GM19467 (cell line): ENCODE data around the gene MBNL3.
A peak's percentile ranks its signal among the peaks of the same experiment; 100 is the strongest.
"Not testable (repeated sequence)": the region's sequence is repeated elsewhere in the genome, so short reads cannot be mapped to it uniquely, and the experiment has no call there.

Experiments
- ATAC-seq: cut with Tn5 transposase; IDR thresholded peaks from one replicate; pipeline ENCODE4 v1.9.1; 2021; ENCODE audit warnings: mild to moderate bottlenecking, moderate library complexity; ENCODE audit not compliant: unreplicated experiment

MBNL3 gene

GRCh38 chrX:132480581-132481203 lies 8.1 kb downstream of the MBNL3 start:
- ATAC-seq: peak; percentile 87

DNA sequence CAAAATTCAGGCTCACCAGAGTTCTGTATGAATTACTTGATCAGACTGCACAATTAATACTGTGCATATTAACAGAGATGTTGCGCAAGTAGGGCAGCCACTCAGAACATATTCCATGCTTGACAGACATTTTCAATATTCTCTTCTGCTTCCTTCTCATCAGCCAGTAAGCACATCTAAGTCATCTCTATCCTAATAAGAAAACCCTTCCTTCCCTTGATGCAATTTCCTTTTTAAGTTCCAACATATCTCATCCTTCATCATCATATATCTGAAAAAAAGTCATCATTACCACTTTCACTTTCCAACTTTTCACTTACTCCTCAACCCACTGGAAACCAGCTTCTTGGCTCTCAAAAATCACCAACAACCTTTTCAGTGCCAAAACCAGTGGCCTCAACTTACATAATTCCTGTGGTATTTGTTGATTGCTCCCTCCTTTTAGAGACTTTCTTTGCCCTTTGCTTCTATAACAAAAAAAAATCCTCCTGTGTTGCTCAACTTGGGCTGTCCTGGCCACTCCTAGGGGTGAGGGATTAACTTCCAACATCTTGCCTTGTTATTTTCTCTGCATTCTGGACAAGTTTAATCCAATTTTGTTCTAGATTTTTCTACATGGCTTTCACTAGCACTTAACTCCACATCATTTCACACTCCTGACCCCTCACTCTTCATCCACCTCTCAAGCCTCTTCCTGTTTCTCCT lies 14.1 kb downstream of the MBNL3 start:
- no peak for ATAC-seq

- ATAC-seq: no peak
These were observed 16.4 kb downstream of the MBNL3 start for GRCh38 chrX:132472397-132472796.

- no peak for ATAC-seq
These were observed 18.0 kb downstream of the MBNL3 start for GRCh38 chrX:132470831-132471230.

GRCh38 chrX:132470179-132470578 lies 18.7 kb downstream of the MBNL3 start:
- ATAC-seq: no peak

- no peak for ATAC-seq
These were observed 20.4 kb downstream of the MBNL3 start for GRCh38 chrX:132468454-132468853.

DNA sequence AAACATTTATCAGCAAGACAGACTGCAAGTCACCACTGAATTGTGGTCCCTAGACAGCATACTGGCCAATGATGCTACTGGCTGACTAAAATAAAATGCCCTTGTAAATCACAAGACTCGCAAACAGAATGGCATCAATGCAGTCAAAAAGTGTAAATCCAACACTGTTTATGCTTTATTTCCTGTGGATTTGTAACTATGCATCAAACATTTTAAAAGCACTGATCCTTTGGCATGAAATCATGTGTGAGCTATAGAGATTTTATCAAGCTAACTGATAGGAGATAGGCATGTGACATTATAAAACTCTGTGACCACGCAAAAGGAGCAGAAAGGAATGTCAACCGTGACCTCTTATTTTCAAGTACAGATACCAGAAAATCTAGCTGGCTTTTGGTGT lies 20.8 kb downstream of the MBNL3 start:
- ATAC-seq: no peak

- ATAC-seq: no peak
These were observed 21.8 kb downstream of the MBNL3 start for GRCh38 chrX:132467026-132467425.

- ATAC-seq: no peak
These were observed 25.4 kb downstream of the MBNL3 start for GRCh38 chrX:132463411-132463810.

GRCh38 chrX:132461886-132462285 lies 27.0 kb downstream of the MBNL3 start:
- ATAC-seq: no peak

- ATAC-seq: no peak
These were observed 35.8 kb downstream of the MBNL3 start for GRCh38 chrX:132452911-132453550.

DNA sequence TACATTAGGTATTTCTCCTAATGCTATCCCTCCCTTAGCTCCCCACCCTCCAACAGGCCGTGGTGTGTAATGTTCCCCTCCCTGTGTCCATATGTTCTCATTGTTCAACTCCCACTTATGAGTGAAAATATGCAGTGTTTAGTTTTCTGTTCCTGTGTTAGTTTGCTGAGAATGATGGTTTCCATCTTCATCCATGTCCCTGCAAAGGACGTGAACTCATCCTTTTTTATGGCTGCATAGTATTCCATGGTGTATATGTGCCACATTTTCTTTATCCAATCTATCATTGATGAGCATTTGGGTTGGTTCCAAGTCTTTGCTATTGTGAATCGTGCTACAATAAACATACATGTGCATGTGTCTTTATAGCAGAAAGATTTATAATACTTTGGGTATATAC lies 42.9 kb downstream of the MBNL3 start:
- ATAC-seq: not testable (repeated sequence)

- ATAC-seq: no peak
These were observed 43.9 kb downstream of the MBNL3 start for GRCh38 chrX:132444936-132445335.

- no peak for ATAC-seq
These were observed 45.4 kb downstream of the MBNL3 start for GRCh38 chrX:132443196-132444135.

GRCh38 chrX:132442691-132443090 lies 46.1 kb downstream of the MBNL3 start:
- ATAC-seq: no peak

- no peak for ATAC-seq
These were observed 53.6 kb downstream of the MBNL3 start for GRCh38 chrX:132435222-132435621.

GRCh38 chrX:132433551-132433950 lies 55.3 kb downstream of the MBNL3 start:
- ATAC-seq: no peak

DNA sequence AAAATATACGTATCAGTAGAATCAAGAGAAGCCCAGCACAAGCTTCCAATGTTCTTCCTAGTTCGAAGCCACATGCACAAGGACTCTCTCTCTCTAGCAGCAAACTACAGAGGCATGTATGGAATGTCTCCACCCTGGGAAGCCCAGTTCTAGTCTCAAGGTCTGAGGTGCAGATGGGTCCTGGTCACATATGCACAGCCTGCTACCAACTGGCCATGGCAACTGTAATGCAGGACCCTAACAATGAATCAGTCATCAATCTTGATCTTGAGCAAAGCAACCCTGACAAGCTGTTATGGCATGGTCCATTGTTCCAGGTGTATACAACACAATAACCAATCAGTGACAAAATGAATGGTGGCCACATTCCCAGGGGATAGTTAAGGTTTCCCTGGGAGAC lies 55.8 kb downstream of the MBNL3 start:
- ATAC-seq: no peak

DNA sequence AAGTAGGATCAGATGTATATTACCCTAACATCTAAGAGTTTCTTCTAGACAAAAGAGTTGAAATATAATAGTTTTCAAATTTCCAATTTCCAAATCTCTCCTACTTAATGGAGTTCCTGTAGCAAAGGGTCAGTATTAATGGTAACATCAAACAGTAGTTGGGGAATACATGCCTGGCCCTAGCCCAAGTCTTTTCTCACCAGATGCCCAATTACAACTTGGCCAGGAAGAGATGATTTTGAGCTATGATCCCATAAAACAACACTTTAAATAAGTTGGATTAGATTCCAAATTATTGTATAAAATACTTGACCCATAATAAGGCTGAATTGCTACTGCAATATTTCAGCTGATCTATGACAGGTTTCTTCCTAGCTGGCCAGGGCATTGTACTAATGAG lies 59.9 kb downstream of the MBNL3 start:
- ATAC-seq: no peak

DNA sequence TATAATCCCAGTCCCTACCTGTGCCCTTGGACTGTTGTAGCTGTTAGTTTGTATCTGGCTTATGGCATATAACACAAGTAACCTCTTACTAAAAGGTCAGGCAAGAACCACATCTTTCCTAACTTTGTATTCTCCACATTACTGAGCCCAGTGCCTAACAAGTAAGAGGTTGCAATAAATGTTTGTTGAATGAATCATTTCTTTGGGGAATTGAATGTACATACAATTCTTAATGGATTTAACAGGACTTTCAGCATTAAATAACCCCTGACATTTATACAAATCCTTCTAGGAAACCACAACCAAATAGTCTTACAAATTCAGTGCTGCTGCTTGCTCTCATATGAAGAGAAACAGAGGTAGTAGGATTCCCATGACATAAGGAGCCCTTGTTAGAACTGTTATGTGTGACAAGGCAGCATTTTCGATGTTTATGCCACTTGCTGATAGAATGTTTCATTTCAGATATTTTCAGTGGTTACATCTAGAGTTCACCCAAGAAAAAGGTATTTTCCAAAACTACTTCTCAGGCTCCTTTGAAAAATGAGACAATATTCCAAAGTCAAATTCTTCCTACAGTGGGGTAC lies 62.0 kb downstream of the MBNL3 start:
- ATAC-seq: no peak
